ENCODE results near the gene USP47.

USP47 gene

GRCh38 chr11:12006552-12007229, 164.9 kb downstream of the USP47 start:
- FAIRE-seq (no peak), DNase-seq (ENCODE audit: insufficient read length, low spot score) (no peak)
- no peak for TF ChIP-seq CTCF (IDR thresholded peaks at IDR 0.05; ENCODE audit: insufficient read depth, missing control alignments)

GRCh38 chr11:12007230-12007593, 165.4 kb downstream of the USP47 start:
- no peak for FAIRE-seq
- TF ChIP-seq CTCF (IDR thresholded peaks at IDR 0.05; ENCODE audit: insufficient read depth, missing control alignments), result no peak
- no peak for DNase-seq (ENCODE audit: insufficient read length, low spot score)

GRCh38 chr11:12007769-12008737, 166.3 kb downstream of the USP47 start, which contains the start of gene DKK3:
Gene DKK3, minus strand, starts transcription at chr11:12008626. Its CDS starts 44 bp downstream, at chr11:12008582.
- DNase-seq (ENCODE audit: insufficient read length, low spot score) (no peak), FAIRE-seq (no peak)
- TF ChIP-seq CTCF (IDR thresholded peaks at IDR 0.05; ENCODE audit: insufficient read depth, missing control alignments), result no peak

Measured in D721Med (cell line).